Amniotic stem cell (primary cell): ENCODE results near the gene DOCK7.
A peak's percentile ranks its signal among the peaks of the same experiment; 100 is the strongest.
"Not testable (repeated sequence)": the region's sequence is repeated elsewhere in the genome, so short reads cannot be mapped to it uniquely, and the experiment has no call there.

Experiments used
- DNase-seq: peaks from one replicate; lab custom pipeline; 2025; lab: John Stamatoyannopoulos, UW

The DOCK7 gene

GRCh38 chr1:62694479-62694878 is 6.3 kb upstream of the DOCK7 start:
- DNase-seq: not testable (repeated sequence)

GRCh38 chr1:62693123-62693522 is 4.9 kb upstream of the DOCK7 start:
- no peak for DNase-seq

- no peak for DNase-seq
These were observed 3.1 kb upstream of the DOCK7 start for GRCh38 chr1:62691062-62691844.

- DNase-seq: peak; percentile 20
These were observed 1.3 kb upstream of the DOCK7 start for GRCh38 chr1:62689524-62689923.

GRCh38 chr1:62688687-62689085 is 500 bp upstream of the DOCK7 start:
- DNase-seq: no peak

DNA sequence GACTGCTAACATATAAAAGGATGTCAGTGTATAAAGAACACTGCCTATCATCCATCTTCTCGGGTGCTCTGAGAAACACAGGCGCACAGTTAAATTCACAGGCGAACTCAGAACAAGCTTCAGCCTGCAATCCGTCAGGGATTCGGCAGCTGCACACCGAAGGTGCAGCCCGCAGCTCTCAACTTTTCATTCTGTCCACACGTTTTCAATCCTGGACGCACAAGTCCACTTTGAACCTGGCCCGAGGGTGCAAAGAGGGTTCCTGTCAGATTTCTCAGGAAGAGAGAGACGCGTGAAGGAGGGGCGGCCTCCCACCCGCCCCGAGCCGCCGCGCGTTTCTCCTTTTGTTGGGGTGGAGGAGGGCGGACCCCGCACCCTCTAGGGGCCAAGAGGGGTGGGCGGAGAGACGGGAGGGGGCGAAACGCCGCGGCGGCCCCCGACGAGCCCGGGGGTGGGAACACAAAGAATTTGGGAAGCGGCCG is 724 bp downstream of the DOCK7 start:
- peak; percentile 18 for DNase-seq

GRCh38 chr1:62686822-62687221 is 1.4 kb downstream of the DOCK7 start:
- DNase-seq: no peak

- DNase-seq: no peak
These were observed 2.7 kb downstream of the DOCK7 start for GRCh38 chr1:62685431-62685859.

GRCh38 chr1:62682531-62682930 is 5.7 kb downstream of the DOCK7 start:
- DNase-seq: no peak

DNA sequence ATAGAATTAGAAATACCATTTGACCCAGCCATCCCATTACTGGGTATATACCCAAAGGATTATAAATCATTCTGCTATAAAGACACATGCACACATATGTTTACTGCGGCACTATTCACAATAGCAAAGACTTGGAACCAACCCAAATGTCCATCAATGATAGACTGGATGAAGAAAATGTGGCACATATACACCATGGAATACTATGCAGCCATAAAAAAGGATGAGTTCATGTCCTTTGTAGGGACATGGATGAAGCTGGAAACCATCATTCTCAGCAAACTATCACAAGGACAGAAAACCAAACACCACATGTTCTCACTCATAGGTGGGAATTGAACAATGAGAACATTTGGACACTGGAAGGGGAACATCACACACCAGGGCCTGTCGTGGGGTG is 7.2 kb downstream of the DOCK7 start:
- DNase-seq: not testable (repeated sequence)

DNA sequence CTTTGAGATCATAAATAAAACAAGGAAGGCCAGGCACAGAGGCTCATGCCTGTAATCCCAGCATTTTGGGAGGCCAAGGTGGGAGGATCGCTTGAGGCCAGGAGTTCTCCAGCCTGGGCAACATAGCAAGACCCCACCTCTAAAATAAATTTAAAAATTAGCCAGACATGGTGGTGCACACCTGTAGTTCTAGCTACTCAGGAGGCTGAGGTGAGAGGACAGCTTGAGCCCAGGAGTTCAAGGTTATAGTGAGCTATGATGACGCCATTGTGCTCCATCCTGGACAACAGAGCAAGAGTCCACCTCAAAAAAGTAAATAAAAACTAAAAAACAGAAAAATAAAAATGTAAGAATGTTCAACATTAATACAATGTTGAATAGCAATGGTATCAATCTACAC is 10.4 kb downstream of the DOCK7 start:
- DNase-seq: not testable (repeated sequence)

GRCh38 chr1:62676611-62677356 is 11.4 kb downstream of the DOCK7 start:
- peak; percentile 41 for DNase-seq

- no peak for DNase-seq
These were observed 14.6 kb downstream of the DOCK7 start for GRCh38 chr1:62673629-62674028.

- no peak for DNase-seq
These were observed 16.2 kb downstream of the DOCK7 start for GRCh38 chr1:62672029-62672428.

DNA sequence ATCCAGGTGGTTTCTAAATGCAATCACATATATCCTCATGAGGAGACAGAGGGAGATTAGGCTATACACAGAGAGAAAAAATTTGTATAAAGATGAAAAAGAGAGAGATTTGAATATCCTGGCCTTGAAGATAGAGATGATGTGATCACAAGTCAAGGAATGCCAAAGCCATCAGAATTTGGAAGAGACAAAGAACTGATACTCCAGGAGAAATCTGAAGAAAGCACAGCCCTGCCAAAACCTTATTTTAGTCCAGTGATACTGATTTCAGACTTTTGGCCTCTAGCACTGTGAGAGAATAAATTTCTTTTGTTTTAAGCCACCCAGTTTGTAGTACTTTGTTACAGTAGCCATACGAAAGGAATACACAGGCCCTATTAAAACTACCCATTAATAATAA is 33.4 kb downstream of the DOCK7 start:
- DNase-seq: no peak

GRCh38 chr1:62652387-62652786 is 35.8 kb downstream of the DOCK7 start:
- no peak for DNase-seq

GRCh38 chr1:62643283-62643682 is 44.9 kb downstream of the DOCK7 start:
- DNase-seq: no peak

DNA sequence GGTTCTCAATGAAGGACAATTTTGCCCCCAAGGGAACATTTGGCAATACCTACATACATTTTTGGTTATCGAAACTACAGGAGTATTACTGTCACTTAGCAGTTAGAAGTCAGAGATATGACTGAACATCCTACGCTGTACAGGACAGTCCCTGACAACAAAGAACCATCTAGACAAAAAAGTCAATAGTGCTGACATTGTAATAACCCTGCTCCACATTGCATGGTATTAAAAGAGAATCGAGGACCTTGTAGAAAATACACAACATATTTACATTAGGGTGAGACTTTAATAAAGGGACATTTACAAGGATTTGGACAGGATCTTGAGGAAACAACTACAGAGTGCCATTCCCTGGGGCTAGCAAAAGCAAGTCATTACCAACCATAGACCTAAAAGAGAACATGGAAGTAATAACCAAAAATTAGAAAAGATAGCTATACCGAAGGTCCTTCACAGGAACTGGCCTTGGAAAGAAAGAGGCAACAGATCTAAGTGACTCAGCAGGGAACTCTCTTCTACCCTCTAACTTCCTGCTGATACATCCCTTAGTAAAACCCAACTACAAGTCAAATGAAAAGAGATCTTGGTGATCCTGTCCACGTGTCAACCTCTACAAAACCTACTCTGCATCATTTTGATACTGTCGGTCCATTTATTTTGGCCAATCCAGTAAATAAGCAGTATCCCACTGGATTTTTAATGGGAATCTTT is 50.6 kb downstream of the DOCK7 start:
- DNase-seq: no peak

GRCh38 chr1:62628506-62628905 is 59.7 kb downstream of the DOCK7 start:
- no peak for DNase-seq

GRCh38 chr1:62625415-62625814 is 62.8 kb downstream of the DOCK7 start:
- no peak for DNase-seq

DNA sequence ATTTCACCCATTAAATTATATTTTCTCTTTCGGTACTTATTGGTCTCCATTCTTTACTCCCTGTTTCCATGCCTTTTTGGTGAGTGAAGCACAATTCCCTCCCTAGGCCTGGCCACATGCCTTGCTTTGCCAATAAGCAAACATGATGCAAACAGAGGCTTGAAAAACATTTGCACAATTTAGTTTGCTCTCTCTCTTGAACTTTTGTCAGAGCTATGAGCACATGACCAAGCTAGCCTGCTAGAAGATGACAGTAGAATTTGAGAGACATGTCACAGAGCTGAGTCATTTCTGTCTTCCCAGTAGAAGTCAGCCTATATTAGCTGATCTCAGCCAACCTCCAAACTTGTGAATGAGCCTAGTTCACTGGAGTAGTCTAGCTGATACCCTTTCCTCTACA is 66.3 kb downstream of the DOCK7 start:
- peak; percentile 85 for DNase-seq

DNA sequence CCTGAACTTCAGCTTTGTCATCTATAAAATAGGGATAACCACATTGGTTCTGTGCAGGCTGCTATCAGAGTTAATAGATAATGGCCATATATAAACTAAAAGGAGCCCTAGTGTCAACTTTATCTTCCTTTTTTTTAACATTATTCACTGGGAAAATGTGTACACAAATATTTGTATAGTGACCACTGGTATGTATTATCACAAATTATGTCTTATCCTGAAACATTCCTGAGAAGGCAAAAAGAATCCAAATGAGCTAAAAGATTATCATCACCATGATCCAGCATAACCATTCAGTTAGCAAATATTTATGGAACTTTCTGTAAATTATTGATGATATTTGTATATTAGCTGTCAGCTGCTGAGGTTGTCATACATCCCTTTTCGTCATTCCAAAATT is 74.3 kb downstream of the DOCK7 start:
- DNase-seq: peak; percentile 9

DNA sequence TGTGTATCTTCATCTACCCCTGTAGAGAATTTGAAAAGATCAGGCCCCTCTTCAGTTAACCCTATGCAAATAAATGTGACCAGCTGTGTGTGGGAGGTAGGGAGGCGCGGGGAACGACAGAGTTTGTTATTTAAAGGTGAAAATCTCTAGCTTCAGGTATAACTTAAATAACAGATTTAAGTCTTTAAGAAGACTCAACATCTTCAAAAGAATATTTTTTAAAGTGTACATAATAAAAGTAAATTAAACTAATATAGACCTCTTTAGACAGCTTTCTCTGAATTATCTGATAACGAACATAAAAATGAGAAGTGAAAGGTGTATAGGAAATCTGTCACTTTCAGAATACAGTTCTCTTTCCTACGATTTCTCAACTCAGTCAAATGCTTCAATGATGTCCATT is 74.9 kb downstream of the DOCK7 start:
- DNase-seq: no peak
